ENCODE data around the gene TP53BP1. TPM values are rescaled to one million over a fixed set of nuclear protein-coding genes. Genes with fewer than 3 reads are reported as not detected.

TP53BP1 gene
- total RNA-seq, 4 donors from 2014 or later = 13.0 to 17.9 (median 16.9) TPM

DNA sequence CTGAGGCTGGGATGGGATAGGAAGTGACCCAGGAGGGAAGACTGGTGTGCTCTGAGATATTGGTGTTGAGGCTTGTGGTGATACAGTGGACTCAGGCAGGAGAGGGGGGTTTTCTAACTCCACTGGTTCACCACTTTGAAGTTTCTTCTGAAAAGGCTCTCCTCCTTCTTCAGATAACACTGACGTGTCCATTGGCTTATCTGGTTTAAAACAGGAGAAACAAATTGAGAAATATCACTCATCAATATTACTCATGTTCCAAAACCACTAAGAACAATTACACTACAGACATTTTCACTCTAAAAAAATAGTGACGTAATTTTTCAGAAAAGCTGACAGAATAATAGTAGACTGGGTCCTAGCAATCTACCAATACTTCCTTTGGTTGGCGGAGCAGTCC, 23.1 kb downstream of the TP53BP1 start:
- intact Hi-C loops (cut with DNase I; ENCODE audit: low total_unique reads) = no loop called here
- TF ChIP-seq POLR2A (IDR thresholded peaks at IDR 0.05) (no peak), CTCF (IDR thresholded peaks at IDR 0.05) (no peak)
- WGBS, 2 donors = 88 to 90% methylated on average over 3 of the region's 3 CpGs
- no peak for DNase-seq (ENCODE audit: low spot score in 2 of 2)
- no peak overlapping the region for H3K4me3 ChIP-seq (ENCODE audit: low read depth, poor library complexity, severe bottlenecking)

- WGBS, 2 donors = 60 to 87% methylated on average over 2 of the region's 2 CpGs
- no peak overlapping the region for H3K4me3 ChIP-seq (ENCODE audit: low read depth, poor library complexity, severe bottlenecking)
- TF ChIP-seq POLR2A (IDR thresholded peaks at IDR 0.05) = no peak
- TF ChIP-seq CTCF (IDR thresholded peaks at IDR 0.05) = no peak
- no peak for DNase-seq (ENCODE audit: low spot score in 2 of 2)
- intact Hi-C loops (cut with DNase I; ENCODE audit: low total_unique reads) = no loop called here
Observed at GRCh38 chr15:43465100-43465499, 27.9 kb downstream of the TP53BP1 start.

DNA sequence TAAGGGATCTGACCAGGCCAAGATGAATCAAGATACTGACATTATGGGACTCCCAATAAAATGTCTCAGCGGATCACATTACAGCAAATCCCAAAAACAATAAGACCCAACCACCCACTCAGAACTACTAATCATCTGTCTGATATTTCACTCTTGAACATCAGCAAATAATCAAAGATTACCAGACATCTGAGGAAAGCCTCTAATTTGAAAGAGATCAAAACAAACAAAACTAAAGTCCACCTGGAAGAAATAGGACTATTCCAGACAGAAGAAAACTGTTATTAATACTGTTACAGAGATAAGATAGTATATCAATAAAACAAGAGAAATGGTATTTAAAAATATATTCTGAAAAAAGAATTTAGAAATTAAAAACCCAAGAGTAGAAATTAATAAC, 29.0 kb downstream of the TP53BP1 start:
- TF ChIP-seq CTCF (IDR thresholded peaks at IDR 0.05) (no peak), POLR2A (IDR thresholded peaks at IDR 0.05) (no peak)
- no peak overlapping the region for H3K4me3 ChIP-seq (ENCODE audit: low read depth, poor library complexity, severe bottlenecking)
- WGBS, 2 donors = 94 to 100% methylated on average over 1 of the region's 1 CpG
- no peak for DNase-seq (ENCODE audit: low spot score in 2 of 2)
- intact Hi-C loops (cut with DNase I; ENCODE audit: low total_unique reads) = no loop called here

GRCh38 chr15:43463507-43463906, 29.4 kb downstream of the TP53BP1 start:
- DNase-seq (ENCODE audit: low spot score in 2 of 2) = no peak
- WGBS, 2 donors = 70 to 88% methylated on average over 1 of the region's 1 CpG
- intact Hi-C loops (cut with DNase I; ENCODE audit: low total_unique reads) = no loop called here
- H3K4me3 ChIP-seq (ENCODE audit: low read depth, poor library complexity, severe bottlenecking) = no peak overlapping the region
- no peak for TF ChIP-seq CTCF (IDR thresholded peaks at IDR 0.05)

DNA sequence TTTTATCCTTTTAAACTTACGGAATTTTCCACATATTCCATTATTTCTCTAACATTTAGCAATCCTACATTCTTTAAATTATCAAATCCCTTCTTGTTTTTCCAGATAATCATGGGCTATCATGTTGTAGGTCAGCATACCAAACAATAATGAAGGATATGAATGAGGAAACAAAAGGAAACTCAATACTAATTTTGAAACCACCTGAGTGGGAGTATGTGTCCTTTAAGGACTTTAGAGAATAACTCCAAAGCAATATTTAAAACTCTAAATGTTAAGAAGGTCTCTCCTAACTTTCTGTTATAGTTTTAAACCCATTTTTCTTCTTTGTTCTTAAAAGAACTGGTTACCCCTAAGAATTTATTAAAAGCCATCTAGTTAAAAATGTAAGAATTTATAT, 43.0 kb downstream of the TP53BP1 start:
- no peak overlapping the region for H3K4me3 ChIP-seq (ENCODE audit: low read depth, poor library complexity, severe bottlenecking)
- intact Hi-C loops (cut with DNase I; ENCODE audit: low total_unique reads) = no loop called here
- no peak for TF ChIP-seq POLR2A (IDR thresholded peaks at IDR 0.05)
- no peak for TF ChIP-seq CTCF (IDR thresholded peaks at IDR 0.05)
- WGBS, 2 donors = 93 to 98% methylated on average over 1 of the region's 1 CpG
- no peak for DNase-seq (ENCODE audit: low spot score in 2 of 2)

GRCh38 chr15:43446344-43446743, 46.6 kb downstream of the TP53BP1 start:
- intact Hi-C loops (cut with DNase I; ENCODE audit: low total_unique reads) = no loop called here
- H3K4me3 ChIP-seq (ENCODE audit: low read depth, poor library complexity, severe bottlenecking) = no peak overlapping the region
- TF ChIP-seq POLR2A (IDR thresholded peaks at IDR 0.05) (no peak), CTCF (IDR thresholded peaks at IDR 0.05) (no peak)
- 79 to 91% methylated on average over 2 of the region's 2 CpGs for WGBS, 2 donors
- DNase-seq (ENCODE audit: low spot score in 2 of 2) = no peak
